KBM-7 (cell line): ENCODE data around the gene GAS7.

Experiments used
- DNase-seq: peaks from one replicate; pipeline ENCODE4 v3.0.0-alpha.2; 2015
- in situ Hi-C: fragments of 300-500 bp; cut with MboI; formaldehyde crosslinking; loops from 2 replicates; pipeline ENCODE4 v1.14.3; 2020; ENCODE audit warnings: low sequenced_read_pairs, low pct_unique_long_range_greater_than_20kb, mixed read lengths

The GAS7 gene

DNA sequence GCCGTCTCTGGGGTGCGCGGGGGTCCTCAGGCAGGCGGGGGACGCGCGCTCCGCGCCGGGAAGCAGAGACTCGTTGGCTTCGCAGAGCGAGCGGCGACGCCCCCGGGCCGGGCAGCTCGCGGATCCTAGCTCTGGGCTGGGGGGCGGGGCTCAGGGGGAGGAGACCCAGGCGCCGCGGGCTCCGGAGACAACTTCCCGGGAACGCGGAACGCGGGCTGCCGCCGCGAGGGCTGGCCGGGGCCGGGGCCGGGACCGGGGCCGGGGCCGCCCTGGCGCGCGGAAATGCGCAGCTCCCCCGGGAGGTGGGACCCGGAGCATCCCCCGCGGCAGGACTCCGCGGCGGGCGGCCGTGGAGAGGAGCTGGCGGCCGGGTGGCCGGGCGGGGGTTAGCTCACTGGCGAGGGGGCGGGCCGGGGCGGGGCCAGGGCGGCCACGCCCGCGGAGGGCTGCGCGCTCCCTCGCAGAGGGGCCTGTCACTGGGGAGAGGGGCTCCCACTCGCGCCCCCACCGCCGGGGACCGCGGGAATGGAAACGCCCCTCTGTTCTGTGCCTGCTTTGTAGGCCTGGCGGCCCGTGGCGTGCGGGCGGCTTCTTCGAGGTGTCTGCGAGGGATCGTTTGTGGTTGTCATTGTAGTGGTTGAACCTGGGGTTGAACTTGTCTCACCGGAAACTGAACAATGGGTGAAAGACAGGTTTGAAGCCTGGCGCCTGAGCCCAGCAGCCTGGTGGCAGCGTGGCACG, at the start of gene GAS7:
TSS of gene GAS7 (minus strand) at position 98 of the 741 bp plus-strand sequence.
- DNase-seq, result peak; percentile 76
- in situ Hi-C loops, result no loop called here

DNA sequence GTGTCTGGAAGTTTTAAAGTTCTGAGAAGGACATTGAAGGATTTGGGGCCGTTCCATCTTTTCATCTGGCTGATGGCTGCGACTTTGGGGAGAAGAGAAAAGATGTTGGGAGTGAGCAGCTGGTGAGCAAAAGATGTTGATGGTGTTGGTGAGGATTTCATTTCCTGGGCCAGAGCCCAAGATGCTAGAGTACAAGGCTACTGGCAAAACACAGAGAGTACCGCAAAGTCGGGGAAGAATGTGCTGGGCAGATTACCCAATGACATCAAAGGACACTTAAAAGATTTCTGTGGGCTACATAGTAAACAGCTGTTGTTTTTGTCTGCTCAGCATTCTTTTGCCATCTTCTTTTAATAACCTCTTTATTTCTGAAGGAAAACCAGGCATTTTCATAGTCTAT, 49.4 kb upstream of the GAS7 start:
- no peak for DNase-seq

DNA sequence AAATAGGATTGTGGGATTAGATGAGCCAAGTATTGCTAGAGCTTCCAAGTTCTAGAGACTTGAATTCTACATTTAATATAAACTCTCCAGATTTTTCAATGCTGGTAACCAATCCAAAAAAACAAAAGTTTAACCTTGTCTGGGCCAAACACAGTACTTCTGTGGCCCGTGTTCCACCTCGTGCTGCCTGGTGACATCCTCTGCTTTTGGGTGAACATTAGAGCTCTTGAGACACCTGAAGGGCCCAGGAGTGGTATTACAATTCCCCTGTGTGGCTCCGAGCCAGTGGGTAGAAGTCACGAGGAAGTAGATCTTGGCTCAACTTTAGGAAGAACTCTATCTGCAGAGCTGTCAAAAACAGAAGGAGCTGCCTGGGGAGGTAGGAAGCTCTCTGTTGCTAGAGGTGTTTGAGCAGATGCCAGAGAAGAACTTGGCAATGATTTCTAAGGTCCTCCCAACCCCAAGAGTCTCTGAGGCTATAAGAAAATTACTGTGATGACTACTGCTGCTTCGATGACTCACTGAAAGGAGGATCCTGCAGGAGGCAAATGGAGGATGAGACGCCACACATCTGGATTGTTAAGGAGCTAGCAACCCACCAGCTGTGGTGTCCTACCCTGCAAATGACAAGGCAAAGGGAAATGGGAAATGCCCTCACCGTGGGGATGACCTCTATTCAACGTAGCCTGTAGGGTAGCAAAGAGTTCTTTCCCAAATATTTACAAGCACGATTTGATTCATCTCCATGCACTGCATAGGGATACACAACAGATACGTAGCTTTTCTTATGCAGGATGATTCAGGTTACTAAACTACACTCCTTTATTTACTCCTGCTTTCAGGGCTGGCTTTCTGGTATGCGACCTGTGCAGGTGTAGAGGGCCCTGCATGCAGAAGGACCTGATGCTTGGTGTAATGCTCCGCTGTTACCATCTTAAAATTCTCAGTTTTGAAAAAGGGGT, 45.8 kb upstream of the GAS7 start:
- DNase-seq, result no peak
- in situ Hi-C loops, result no loop called here

More for the DNA sequence above, 49.4 kb upstream of the GAS7 start:
- in situ Hi-C loops, result no loop called here

DNA sequence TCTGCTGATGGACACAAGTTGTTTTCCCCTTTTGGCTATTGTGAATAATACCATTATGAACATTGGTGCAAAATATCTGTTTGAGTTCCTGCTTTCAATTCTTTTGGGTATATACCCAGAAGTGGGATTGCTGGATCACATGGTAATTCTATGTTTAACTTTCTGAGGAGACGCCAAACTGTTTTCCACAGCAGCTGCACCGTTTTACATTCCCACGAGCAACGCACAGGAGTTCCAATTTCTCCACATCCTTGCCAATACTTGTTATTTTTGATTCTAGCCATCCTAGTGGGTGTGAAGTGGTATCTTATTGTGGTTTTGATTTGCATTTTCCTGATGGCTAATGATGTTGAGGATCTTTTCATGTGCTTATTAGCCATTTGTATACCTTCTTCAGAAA, 43.4 kb upstream of the GAS7 start:
- no peak for DNase-seq
- in situ Hi-C loops, result no loop called here

DNA sequence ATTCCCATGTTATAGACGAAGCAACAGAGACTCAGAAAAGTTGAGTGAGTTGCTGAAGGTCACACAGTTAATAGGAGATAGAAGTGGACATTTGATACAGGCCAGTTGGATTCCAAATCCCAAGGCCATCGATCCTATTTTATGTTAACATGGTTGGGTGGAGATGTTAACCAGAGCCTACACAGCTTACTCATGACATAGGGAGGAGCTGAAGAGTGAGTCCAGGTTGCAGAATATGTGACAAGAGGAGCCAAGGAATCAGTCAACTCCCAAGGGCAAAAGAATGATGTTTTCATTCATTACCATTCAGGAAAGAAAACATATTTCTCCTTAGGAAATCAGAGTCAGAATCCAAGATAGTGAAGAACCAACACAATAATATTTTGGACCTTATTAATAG, 40.3 kb upstream of the GAS7 start:
- no peak for DNase-seq
- in situ Hi-C loops, result no loop called here

DNA sequence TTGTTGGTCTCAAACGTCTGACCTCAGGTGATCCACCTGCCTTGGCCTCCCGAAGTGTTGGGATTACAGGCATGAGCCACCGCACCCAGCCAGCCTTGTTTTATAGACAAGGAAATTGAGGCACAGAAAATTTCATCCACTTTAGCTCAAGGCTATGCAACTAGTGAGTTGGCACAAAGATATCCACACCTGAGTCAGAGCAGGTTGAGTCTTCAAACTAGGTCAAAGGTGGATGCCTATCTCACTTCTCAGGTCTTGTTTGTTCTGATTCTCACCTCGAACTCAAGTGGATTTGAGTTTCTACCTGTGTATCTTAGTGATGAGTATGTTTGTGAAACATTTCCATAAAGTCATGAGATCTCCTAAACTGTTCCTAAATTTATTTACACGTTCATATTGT, 35.6 kb upstream of the GAS7 start:
- DNase-seq, result no peak
- in situ Hi-C loops, result no loop called here

DNA sequence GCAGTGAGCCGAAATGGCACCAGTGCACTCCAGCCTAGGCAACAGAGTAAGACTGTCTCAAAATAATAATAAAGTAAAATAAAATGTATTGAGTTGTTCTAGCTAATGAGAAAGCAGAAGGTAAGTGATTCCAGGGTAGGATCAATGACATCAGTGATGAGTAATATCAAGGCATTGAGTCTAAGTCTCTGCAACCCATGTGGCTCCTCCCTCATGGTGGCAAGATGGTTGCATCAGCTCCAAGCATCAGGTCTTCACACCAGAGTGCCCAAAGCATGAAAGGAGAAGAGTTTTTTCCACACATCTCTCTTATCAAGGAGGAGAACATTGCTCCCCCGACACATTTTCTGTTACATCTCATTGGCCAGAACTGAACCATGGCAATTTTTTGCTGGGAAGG, 34.8 kb upstream of the GAS7 start:
- in situ Hi-C loops, result no loop called here
- DNase-seq, result no peak

GRCh38 chr17:10229181-10229580, 30.8 kb upstream of the GAS7 start:
- no peak for DNase-seq
- in situ Hi-C loops, result no loop called here

DNA sequence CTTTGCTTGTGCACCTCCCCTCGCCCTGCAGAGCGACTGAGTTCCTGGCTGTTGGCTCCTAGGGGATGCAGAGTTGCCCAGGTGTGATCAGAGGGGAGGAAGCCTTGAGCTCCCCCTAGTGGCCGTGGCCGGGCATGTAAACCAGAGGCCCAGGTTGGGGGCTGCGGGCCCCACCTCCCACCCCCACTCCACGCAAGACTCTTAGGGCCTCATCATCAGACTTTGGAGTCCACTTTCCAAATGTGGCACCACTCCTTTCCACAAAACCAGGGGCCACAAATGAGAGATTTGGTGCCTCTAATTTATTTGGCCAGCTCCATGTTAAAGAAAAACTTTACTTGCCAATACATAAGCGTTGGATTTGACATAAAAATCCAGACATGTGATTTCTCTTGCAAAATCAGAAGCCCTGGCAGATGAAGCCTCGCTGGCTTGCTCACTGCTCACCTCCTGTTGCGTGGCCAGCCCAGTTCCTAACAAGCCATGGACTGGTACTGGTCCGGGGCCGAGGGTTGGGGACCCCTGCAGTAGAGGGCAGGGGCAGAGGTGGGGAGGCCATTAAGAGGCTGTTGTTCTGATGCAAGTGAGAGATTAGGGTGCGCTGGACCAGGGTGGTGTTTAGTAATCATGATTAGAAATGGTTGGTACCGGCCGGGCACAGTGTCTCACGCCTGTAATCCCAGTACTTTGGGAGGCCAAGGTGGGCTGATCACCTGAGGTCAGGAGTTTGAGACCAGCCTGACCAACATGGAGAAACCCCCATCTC, 28.7 kb upstream of the GAS7 start:
- peak; percentile 75 for DNase-seq
- in situ Hi-C loops, result no loop called here

DNA sequence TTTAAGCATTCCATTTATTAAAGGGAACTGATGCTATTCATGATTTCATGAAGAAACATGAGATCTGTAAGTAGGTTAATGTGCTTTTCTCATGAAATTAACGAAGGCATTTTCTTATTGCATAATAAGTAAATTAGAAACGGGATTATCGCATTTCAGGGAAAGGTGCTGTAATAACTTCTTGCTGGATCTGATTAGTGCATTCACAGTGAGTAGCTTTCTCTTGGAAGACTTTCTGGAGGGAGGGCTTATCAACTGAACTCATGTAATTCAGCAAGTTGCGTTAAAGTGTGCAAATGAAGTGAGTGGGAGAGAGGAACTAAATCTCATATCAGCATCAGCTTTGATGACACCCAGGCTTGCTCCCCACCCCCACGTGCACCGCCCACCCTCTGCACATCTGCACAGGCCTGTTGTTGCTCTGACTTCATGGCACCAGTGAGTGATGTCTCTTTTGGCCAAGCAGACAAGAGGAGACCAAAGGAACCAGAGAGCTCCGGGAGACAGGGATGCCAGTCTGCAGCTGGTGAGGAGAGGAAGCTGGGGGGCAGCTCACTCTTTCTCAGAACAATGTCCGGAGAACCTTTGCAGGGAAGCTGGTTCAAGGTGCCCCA, 26.3 kb upstream of the GAS7 start:
- DNase-seq, result peak; percentile 3
- in situ Hi-C loops, result no loop called here

DNA sequence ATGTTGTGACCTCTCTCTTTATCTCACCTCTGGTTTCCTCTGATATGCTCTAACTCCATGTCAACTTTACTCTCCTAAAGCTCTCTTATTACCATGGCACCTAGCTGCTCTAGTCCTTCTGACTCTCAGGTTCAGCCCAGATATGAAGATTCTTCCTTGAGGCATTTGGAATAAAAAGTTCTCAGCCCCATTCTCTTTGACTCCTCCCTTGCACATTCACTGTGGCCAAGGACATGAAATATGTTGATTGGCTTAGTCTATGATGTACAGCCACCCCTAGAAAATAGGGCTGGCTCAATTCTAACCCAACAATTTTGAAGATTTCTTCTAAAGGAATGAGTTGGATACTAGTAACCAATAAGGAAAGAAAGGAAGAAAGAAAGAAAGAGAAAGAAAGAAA, 20.8 kb upstream of the GAS7 start:
- in situ Hi-C loops, result no loop called here
- DNase-seq, result no peak

DNA sequence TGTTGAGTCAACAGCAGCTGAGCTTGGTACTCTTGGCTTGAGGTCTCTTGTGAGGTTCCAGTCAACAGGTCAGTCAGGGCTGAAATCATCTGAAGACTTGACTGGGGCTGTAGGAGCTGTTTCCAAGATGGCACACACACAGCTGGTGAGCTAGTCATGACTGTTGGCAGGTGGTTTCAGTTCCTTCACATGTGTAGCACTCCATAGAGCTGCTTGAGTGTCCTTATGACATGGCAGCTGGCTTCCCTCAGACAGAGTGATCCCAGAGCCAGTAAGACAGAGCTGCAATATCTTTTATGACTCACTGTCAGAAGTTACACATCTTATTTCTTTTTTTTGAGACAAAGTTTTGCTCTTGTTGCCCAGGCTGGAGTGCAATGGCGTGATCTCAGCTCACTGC, 19.5 kb upstream of the GAS7 start:
- in situ Hi-C loops, result no loop called here
- DNase-seq, result no peak

DNA sequence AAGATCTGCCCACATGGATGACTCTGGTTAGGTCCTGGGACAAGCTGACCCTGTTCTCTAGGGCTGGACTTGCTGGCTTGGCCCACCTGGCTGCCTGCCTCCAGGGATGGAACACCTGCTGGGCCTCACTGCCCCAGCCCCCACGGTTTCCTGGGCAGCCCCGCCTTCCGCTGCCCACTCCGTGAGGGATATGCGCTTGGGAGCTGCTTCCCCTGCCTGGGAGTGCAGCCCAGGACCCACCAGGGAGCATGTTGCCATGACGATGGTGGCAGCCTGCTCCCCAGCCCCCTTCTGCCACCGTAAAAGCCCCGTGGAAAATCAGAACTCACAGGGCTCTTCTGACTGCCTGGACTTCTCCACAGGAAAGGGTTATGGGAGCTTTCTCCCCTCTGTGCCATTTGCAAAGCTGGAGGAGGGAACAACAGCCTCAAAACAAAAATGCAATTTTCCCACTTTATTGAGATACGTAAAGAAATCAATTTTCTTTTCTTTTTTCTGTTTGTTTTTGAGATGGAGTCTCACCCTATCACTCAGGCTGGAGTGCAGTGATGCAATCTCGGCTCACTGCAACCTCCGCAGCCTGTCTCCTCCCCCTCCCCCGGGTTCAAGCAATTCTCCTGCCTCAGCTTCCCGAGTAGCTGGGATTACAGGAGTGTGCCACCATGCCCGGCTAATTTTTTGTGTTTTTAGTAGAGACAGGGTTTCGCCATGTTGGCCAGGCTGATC, 18.0 kb upstream of the GAS7 start:
- in situ Hi-C loops, result no loop called here
- no peak for DNase-seq

DNA sequence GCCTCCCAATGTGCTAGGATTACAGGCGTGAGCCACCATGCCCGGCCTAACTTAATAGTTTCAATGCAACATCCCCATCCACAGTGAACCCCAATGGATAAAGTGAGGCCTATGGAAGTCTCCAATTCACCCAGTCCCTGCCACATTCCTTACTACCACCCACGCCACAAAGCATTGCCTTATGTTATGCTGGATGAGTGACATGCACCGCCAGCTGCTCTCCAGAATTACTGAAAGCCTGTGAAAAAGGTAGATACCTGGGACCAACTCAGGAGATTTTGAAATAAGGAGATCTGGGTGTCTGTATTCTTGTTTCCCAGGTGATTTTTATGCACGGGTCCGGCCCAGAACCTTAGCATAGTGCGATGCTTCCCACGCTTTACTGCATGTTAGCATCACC, 16.9 kb upstream of the GAS7 start:
- no peak for DNase-seq
- in situ Hi-C loops, result no loop called here

DNA sequence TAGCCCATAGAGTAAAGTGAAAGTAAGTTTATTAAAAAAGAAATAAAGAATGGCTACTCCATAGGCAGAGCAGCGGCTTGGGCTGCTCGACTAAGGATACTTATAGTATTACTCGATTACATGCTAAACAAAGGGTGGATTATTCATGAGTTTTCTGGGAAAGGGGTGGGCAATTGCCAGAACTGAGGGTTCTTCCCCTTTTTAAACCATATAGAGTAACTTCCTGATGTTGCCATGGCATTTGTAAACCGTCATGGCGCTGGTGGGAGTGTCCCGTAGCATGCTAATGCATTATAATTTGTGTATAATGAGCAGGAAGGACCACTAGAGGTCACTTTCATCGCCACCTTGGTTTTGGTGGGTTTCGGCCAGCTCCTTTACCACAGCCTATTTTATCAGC, 13.3 kb upstream of the GAS7 start:
- in situ Hi-C loops, result no loop called here
- peak; percentile 37 for DNase-seq

DNA sequence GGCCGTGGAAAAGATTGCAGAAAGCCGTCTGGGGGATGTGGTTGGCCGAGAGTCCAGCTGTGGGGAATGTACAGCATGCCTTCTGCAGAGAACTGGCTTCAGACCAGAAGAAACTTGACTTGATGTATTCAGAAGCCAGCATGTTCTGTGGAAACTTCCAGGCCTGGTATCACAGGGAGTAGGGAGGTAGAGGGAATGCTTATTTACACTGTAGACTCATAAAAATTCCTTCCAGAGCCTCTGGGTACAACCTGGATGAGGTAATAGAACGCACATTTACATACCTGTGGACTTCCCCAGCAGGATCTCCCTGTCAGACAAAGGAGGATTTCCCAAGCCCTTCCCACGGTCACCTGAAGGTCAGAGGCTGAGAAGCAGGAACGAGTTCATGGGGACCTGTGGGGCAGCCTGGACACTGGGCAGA, 11.8 kb upstream of the GAS7 start:
- DNase-seq, result no peak
- in situ Hi-C loops, result no loop called here

GRCh38 chr17:10208604-10209193, 10.3 kb upstream of the GAS7 start:
- in situ Hi-C loops, result no loop called here
- no peak for DNase-seq

GRCh38 chr17:10207153-10207552, 8.7 kb upstream of the GAS7 start:
- DNase-seq, result no peak
- in situ Hi-C loops, result no loop called here
